Neural progenitor cell (in vitro differentiated cells): ENCODE results near the gene EOMES.

ENCODE experiments used
- CTCF ChIP-seq: fragments of 200-600 bp; sonication (generic); IDR thresholded peaks from 2 replicates; pipeline ENCODE4 v1.5.1; 2017; ENCODE audit warnings: antibody characterized with exemption, mild to moderate bottlenecking
- EZH2 ChIP-seq: fragments of 200-600 bp; sonication (generic); IDR thresholded peaks from 2 replicates; pipeline ENCODE4 v1.6.1; 2017; ENCODE audit warnings: antibody characterized with exemption, mild to moderate bottlenecking, moderate library complexity
- EZH2phosphoT487 ChIP-seq: fragments of 200-600 bp; sonication (generic); IDR thresholded peaks from 2 replicates; pipeline ENCODE4 v1.6.1; 2017; ENCODE audit warnings: antibody characterized with exemption

DNA sequence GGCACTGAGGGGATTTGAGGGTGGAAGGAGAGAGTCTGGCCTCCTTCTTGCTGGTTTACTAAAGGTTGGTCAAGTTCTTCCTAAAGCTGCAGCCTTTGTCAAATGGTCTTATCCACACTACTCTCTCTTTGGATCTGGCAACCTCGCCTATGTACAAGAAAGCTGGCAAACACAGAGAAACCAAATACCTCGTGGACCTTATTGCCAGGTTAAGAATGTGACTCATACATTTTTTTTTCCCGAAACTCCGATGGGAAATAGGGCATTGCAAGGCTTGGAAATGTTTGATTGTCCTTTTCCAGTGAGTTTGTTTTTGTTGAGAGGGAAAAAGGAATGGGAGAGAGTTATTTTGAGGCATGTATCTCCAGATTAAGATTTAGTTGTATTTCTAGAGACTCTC, 13.9 kb downstream of the EOMES start:
- no peak for TF ChIP-seq CTCF
- no peak for TF ChIP-seq EZH2
- TF ChIP-seq EZH2phosphoT487, result no peak
